ENCODE measurements around the gene SYT2. TPM values are rescaled to one million over a fixed set of nuclear protein-coding genes. Genes with fewer than 3 reads are reported as not detected.

Gene SYT2
- total and polyA plus RNA-seq, 8 donors = under 0.01 to 0.03 (median 0.03) TPM; not detected in 4

DNA sequence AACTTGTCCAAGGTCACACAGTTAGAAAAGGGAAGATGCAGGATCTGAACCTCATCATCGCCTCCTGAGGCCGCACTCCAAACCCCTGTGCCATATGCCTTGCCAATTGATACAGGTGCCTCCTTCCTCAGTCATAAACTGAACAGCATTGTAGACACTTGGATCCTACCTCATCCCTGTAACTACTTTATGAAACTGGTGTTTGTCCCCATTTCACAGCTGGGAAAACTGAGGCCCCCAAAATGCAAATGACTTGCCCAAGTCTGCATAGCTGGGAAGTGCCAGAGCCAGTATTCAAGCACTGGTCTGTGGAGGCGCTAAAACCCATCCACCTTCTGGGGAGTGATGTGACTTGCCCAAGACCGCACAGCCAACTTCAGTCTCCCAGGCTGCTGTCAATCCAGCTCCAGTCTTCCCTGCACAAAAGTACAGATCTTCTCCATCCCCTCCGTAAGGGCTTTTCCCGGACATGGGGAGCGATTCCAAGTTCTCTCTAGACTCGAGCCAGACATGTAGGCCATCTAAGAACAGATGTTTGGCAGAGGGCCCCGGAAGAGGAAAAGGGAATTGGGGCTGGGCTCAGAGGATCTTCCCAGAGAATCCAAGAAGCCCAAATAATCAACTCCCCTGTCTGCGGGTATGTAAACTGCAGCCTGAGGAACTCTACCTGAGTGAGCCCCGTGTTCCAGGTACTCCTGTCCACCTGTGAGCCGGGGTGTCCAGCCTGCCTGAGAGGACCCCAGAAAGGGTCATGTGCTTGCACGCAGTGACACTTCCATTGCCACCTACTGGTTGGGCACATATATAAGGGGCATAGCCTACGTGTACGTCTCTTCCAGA is 60.5 kb downstream of the SYT2 start:
- intact Hi-C loops (cut with DNase I) = loop anchor here in 1 of 3 donors (10.0 kb wide), 1 partner anchor 65 kb away; no protein-coding TSS in a partner anchor
- H3K27ac ChIP-seq = no peak overlapping the region
- no peaks in the 10 kb centered on the region for H3K9me3 ChIP-seq
- no peaks in the 10 kb centered on the region for H3K36me3 ChIP-seq
- ATAC-seq (no peak), FAIRE-seq (no peak), DNase-seq (no peak)
- H3K27me3 ChIP-seq = no peaks in the 10 kb centered on the region
- H3K4me3 ChIP-seq = no peak overlapping the region
- TF ChIP-seq, protein P1, sequence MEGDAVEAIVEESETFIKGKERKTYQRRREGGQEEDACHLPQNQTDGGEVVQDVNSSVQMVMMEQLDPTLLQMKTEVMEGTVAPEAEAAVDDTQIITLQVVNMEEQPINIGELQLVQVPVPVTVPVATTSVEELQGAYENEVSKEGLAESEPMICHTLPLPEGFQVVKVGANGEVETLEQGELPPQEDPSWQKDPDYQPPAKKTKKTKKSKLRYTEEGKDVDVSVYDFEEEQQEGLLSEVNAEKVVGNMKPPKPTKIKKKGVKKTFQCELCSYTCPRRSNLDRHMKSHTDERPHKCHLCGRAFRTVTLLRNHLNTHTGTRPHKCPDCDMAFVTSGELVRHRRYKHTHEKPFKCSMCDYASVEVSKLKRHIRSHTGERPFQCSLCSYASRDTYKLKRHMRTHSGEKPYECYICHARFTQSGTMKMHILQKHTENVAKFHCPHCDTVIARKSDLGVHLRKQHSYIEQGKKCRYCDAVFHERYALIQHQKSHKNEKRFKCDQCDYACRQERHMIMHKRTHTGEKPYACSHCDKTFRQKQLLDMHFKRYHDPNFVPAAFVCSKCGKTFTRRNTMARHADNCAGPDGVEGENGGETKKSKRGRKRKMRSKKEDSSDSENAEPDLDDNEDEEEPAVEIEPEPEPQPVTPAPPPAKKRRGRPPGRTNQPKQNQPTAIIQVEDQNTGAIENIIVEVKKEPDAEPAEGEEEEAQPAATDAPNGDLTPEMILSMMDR (IDR thresholded peaks at IDR 0.05) = no peak
- H3K4me1 ChIP-seq = no peaks in the 10 kb centered on the region
- WGBS, 2 donors = 55 to 65% methylated on average over 15 of the region's 15 CpGs

DNA sequence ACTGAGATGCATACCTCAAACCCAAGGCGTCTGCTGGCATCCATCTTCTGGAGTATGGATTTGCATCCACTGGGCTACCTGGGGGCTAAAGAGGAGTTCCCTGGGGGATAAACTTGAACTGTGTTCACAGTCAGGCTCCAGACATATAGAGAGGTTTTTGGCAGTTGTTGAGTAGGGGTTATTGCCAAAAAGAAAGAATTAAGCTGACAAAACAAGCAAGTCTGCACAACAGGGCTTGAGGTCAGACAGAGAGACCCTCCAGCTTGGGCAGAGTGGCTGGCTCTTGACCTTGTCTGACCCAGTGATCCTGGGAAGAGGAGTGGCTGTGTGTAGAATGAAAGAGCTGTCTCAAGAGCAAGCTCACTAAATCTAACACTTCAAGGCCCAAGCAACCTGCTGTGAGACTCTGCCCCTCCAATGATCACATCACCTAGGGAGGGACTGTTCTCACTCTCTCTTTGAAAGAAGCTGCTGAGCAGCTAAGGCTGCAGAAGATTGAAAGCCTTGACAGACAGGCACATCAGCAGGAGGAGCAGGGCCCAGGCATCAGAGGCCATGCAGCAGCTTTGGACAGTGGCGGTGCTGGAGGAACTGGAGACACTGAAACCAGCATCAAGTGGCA is 61.5 kb downstream of the SYT2 start:
- Histone ChIP-seq H3K27me3 (no peaks in the 10 kb centered on the region), H3K9me3 (no peaks in the 10 kb centered on the region), H3K27ac (no peak overlapping the region), H3K36me3 (no peaks in the 10 kb centered on the region), H3K4me3 (no peak overlapping the region), H3K4me1 (no peaks in the 10 kb centered on the region)
- intact Hi-C loops (cut with DNase I) = loop anchor here in 1 of 3 donors (10.0 kb wide), 1 partner anchor 64 kb away; no protein-coding TSS in a partner anchor
- WGBS, 2 donors = 73 to 81% methylated on average over 2 of the region's 2 CpGs
- TF ChIP-seq, protein P1 (IDR thresholded peaks at IDR 0.05) = no peak
- ATAC-seq (no peak), FAIRE-seq (no peak), DNase-seq (no peak)

DNA sequence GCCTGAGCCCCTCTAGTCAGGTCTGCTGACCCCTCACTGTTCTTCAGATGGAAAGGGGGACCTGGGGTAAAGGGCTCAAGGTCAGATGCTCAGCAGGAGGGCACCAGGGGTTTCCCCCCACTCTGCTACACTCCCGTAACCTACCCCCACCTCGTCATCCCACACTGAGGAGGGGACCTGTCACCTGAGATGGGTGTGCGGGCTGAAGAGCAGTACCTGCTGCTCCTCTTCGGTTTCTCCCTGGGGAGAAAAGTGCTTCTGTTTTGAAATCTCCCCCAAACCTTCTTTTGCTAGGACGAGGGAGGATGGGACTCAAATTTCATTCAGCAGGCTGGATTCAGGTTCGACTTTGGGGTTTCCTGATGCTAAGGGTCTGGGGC is 65.2 kb downstream of the SYT2 start:
- H3K4me3 ChIP-seq = no peak overlapping the region
- no peaks in the 10 kb centered on the region for H3K27me3 ChIP-seq
- peaks cover 0 to 4% (median 0%) of the 10 kb centered on the region in 3 donors for H3K4me1 ChIP-seq
- DNase-seq (no peak), ATAC-seq (no peak), FAIRE-seq (no peak)
- intact Hi-C loops (cut with DNase I) = loop anchor here in 1 of 3 donors (10.0 kb wide), 1 partner anchor 60 kb away; no protein-coding TSS in a partner anchor
- no peaks in the 10 kb centered on the region for H3K36me3 ChIP-seq
- TF ChIP-seq, protein P1 (IDR thresholded peaks at IDR 0.05) = no peak
- H3K9me3 ChIP-seq = no peaks in the 10 kb centered on the region
- H3K27ac ChIP-seq = no peak overlapping the region
- WGBS, 2 donors = 46 to 47% methylated on average over 6 of the region's 6 CpGs

DNA sequence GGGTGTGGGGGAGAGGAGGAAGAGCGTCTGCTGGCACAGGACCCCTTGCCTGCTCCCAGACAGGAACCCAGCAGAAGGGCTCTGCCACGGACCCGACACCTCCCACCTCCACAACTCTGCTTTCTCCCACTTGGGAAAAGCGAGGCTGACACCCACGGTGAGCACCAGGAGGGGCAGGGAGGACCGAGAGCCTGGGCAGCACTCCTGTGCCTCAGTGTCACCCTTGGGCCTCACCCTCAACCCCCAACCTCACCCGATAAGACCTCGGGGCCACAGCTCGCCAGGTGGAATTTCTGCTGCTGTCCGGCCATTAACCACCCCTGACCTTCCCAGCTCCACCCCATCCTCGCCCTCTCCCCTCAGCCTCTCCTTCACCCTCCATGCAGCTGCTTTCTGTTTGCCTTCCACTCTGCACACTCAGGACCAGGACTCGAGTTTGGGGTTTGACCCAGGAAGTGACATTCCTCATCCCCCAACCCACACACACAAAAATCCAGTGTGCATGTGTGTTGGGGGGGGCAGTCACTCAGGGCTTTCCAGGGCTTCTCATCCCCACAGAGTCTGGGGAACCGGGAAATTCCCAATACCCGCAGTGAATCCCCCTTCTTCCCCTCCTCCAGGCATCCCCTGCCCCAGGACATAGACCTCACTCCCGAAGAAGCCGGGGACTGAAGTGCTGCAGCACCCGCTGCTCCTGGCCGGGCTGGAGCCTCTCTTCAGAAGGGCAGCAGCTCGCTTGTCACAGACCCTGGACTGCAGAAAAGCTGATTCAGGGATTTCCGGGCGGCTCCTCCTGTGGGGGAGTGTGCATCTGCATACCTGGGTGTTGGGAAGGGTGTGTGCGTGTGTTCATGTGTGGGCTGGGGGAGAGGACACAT is 65.8 kb downstream of the SYT2 start:
- TF ChIP-seq, protein P1 (IDR thresholded peaks at IDR 0.05) = no peak
- Histone ChIP-seq H3K27me3 (no peaks in the 10 kb centered on the region), H3K4me3 (no peak overlapping the region), H3K36me3 (no peaks in the 10 kb centered on the region), H3K27ac (no peak overlapping the region), H3K4me1 (peaks cover 0 to 4% (median 0%) of the 10 kb centered on the region in 3 donors), H3K9me3 (no peaks in the 10 kb centered on the region)
- intact Hi-C loops (cut with DNase I) = loop anchor here in 1 of 3 donors (10.0 kb wide), 1 partner anchor 60 kb away; no protein-coding TSS in a partner anchor
- DNase-seq (no peak), ATAC-seq (no peak), FAIRE-seq (no peak)
- 24 to 30% methylated on average over 18 to 22 of the region's 22 CpGs for WGBS, 2 donors
